SK-N-SH treated with all-trans-retinoic acid at 6 μM for 48 hours (cell line): ENCODE measurements around the gene BARHL1.

Experiments used
- ATAC-seq: fragments of 200-7000 bp; cut with Tn5 transposase; 3 replicates; pipeline ENCODE4 v1.9.1; 2020; ENCODE audit warnings: mild to moderate bottlenecking, moderate library complexity
- ARNTL ChIP-seq: fragments of 450-650 bp; formaldehyde crosslinking; IDR thresholded peaks from 2 replicates; pipeline ENCODE4 v1.5.0; 2020; ENCODE audit warnings: low read depth, mild to moderate bottlenecking, moderate library complexity, borderline replicate concordance
- BACH2 ChIP-seq: fragments of 250-450 bp; sonication (Bioruptor Pico); IDR thresholded peaks from 2 replicates; pipeline ENCODE4 v1.9.0; 2021; ENCODE audit warnings: mild to moderate bottlenecking, borderline replicate concordance
- CSDC2 ChIP-seq: fragments of 250-450 bp; sonication (Bioruptor Pico); IDR thresholded peaks from 2 replicates; pipeline ENCODE4 v1.5.0; 2020; ENCODE audit warnings: mild to moderate bottlenecking, moderate library complexity
- ESRRG ChIP-seq: fragments of 250-450 bp; sonication (Bioruptor Pico); IDR thresholded peaks from 2 replicates; pipeline ENCODE4 v1.6.1; 2021; ENCODE audit warnings: mild to moderate bottlenecking
- GLIS3 ChIP-seq: fragments of 250-450 bp; sonication (Bioruptor Pico); IDR thresholded peaks from 2 replicates; pipeline ENCODE4 v1.5.0; 2020; ENCODE audit warnings: mild to moderate bottlenecking, moderate library complexity
- ISL1 ChIP-seq: fragments of 250-450 bp; sonication (Bioruptor Pico); IDR thresholded peaks from 2 replicates; pipeline ENCODE4 v2.1.2; 2022; ENCODE audit warnings: mild to moderate bottlenecking, moderate library complexity
- OSR1 ChIP-seq: fragments of 250-450 bp; sonication (Bioruptor Pico); IDR thresholded peaks from 2 replicates; pipeline ENCODE4 v1.8.0; 2022; ENCODE audit warnings: moderate library complexity, mild to moderate bottlenecking, inconsistent platforms
- PPARA ChIP-seq: fragments of 250-450 bp; sonication (Bioruptor Pico); IDR thresholded peaks from 2 replicates; pipeline ENCODE4 v1.5.0; 2020; ENCODE audit warnings: mild to moderate bottlenecking, borderline replicate concordance
- RARB ChIP-seq: fragments of 250-450 bp; sonication (Bioruptor Pico); IDR thresholded peaks from 2 replicates; pipeline ENCODE4 v1.8.0; 2021; ENCODE audit warnings: mild to moderate bottlenecking, moderate library complexity
- SNAI2 ChIP-seq: fragments of 250-450 bp; sonication (Bioruptor Pico); IDR thresholded peaks from 2 replicates; pipeline ENCODE4 v1.5.0; 2020; ENCODE audit warnings: mild to moderate bottlenecking, moderate library complexity
- TCF4 ChIP-seq: fragments of 250-450 bp; sonication (Bioruptor Pico); IDR thresholded peaks from 2 replicates; pipeline ENCODE4 v1.8.0; 2021; ENCODE audit warnings: mild to moderate bottlenecking, moderate library complexity, borderline replicate concordance
- TOX ChIP-seq: fragments of 250-450 bp; sonication (Bioruptor Pico); IDR thresholded peaks from 2 replicates; pipeline ENCODE4 v1.8.0; 2021; ENCODE audit warnings: mild to moderate bottlenecking, moderate library complexity, borderline replicate concordance
- ZC3H10 ChIP-seq: fragments of 250-450 bp; sonication (Bioruptor Pico); IDR thresholded peaks from 2 replicates; pipeline ENCODE4 v1.5.1; 2021; ENCODE audit warnings: mild to moderate bottlenecking, moderate library complexity
- ZFP3 ChIP-seq: fragments of 250-450 bp; sonication (Bioruptor Pico); IDR thresholded peaks from 2 replicates; pipeline ENCODE4 v1.5.0; 2020; ENCODE audit warnings: mild to moderate bottlenecking, moderate library complexity
- ZFP30 ChIP-seq: fragments of 450-650 bp; formaldehyde crosslinking; IDR thresholded peaks from 2 replicates; pipeline ENCODE4 v1.5.0; 2022; ENCODE audit warnings: mild to moderate bottlenecking, moderate library complexity
- ZNF565 ChIP-seq: fragments of 450-650 bp; formaldehyde crosslinking; conservative IDR thresholded peaks from 2 replicates; pipeline ENCODE4 v1.5.0; 2020; ENCODE audit warnings: low read depth, mild to moderate bottlenecking, moderate library complexity
- ZNF70 ChIP-seq: fragments of 450-650 bp; formaldehyde crosslinking; IDR thresholded peaks from 2 replicates; pipeline ENCODE4 v1.5.0; 2020; ENCODE audit warnings: mild to moderate bottlenecking, moderate library complexity
- ZNF8 ChIP-seq: fragments of 450-650 bp; formaldehyde crosslinking; IDR thresholded peaks from 2 replicates; pipeline ENCODE4 v1.5.0; 2020; ENCODE audit warnings: mild to moderate bottlenecking, moderate library complexity
- TF ChIP-seq, protein P1 (sequence below): fragments of 250-450 bp; sonication (Bioruptor Pico); IDR thresholded peaks from 2 replicates; pipeline ENCODE4 v1.5.1; 2021; ENCODE audit warnings: mild to moderate bottlenecking, moderate library complexity
- TF ChIP-seq, protein P2 (sequence below): fragments of 250-450 bp; sonication (Bioruptor Pico); IDR thresholded peaks from 2 replicates; pipeline ENCODE4 v1.5.0; 2020; ENCODE audit warnings: mild to moderate bottlenecking, moderate library complexity
- TF ChIP-seq, protein P3 (sequence below): fragments of 250-450 bp; sonication (Bioruptor Pico); IDR thresholded peaks from 2 replicates; pipeline ENCODE4 v1.8.0; 2020; ENCODE audit warnings: mild to moderate bottlenecking, moderate library complexity, borderline replicate concordance
- TF ChIP-seq, protein P4 (sequence below): fragments of 250-450 bp; sonication (Bioruptor Pico); IDR thresholded peaks from 2 replicates; pipeline ENCODE4 v1.8.0; 2021; ENCODE audit warnings: low read depth, mild to moderate bottlenecking, moderate library complexity, borderline replicate concordance
- TF ChIP-seq, protein P5 (sequence below): fragments of 250-450 bp; sonication (Bioruptor Pico); IDR thresholded peaks from 2 replicates; pipeline ENCODE4 v1.5.1; 2020; ENCODE audit warnings: low read depth, mild to moderate bottlenecking, moderate library complexity

The BARHL1 gene

DNA sequence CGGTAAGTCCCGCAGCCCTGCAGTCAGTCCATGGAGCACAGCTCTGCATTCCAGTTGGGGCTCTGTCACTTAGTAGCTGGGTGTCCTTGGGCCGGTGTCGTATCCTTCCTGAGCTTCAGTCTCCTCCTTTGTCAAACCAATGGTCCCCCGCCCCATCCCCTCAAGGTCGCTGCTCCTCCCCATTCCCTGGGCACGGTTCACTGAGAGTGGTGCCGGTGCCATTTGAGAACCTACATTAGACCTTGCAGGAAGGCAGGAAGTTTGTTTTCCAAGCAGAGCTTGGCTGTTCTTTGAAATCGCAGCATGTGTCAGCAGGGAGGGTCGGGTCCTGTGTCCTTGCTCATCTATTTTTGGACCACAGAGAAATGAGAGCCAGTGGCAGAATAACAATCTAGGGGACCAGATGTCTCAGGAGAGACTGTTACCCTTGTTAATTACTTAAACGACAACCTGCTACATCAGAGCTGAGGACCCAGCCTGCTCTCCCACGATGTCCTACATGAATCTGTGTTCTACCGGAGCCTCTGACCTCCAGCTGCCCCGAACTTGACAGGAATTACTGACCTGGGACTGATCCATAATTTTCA lies 21.7 kb upstream of the BARHL1 start:
- no peak for ATAC-seq
- TF ChIP-seq, protein P1, sequence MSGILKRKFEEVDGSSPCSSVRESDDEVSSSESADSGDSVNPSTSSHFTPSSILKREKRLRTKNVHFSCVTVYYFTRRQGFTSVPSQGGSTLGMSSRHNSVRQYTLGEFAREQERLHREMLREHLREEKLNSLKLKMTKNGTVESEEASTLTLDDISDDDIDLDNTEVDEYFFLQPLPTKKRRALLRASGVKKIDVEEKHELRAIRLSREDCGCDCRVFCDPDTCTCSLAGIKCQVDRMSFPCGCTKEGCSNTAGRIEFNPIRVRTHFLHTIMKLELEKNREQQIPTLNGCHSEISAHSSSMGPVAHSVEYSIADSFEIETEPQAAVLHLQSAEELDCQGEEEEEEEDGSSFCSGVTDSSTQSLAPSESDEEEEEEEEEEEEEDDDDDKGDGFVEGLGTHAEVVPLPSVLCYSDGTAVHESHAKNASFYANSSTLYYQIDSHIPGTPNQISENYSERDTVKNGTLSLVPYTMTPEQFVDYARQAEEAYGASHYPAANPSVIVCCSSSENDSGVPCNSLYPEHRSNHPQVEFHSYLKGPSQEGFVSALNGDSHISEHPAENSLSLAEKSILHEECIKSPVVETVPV, result no peak
- TF ChIP-seq ZC3H10 (no peak), TCF4 (CRISPR knock-in tag) (no peak), ESRRG (CRISPR knock-in tag) (no peak), PPARA (CRISPR knock-in tag) (no peak), ZFP3 (no peak), BACH2 (CRISPR knock-in tag) (no peak), ISL1 (no peak), ARNTL (CRISPR knock-in tag) (no peak), SNAI2 (CRISPR knock-in tag) (no peak), OSR1 (CRISPR knock-in tag) (no peak), RARB (CRISPR knock-in tag) (no peak), ZFP30 (no peak), ZNF565 (no peak)
- TF ChIP-seq, protein P2, sequence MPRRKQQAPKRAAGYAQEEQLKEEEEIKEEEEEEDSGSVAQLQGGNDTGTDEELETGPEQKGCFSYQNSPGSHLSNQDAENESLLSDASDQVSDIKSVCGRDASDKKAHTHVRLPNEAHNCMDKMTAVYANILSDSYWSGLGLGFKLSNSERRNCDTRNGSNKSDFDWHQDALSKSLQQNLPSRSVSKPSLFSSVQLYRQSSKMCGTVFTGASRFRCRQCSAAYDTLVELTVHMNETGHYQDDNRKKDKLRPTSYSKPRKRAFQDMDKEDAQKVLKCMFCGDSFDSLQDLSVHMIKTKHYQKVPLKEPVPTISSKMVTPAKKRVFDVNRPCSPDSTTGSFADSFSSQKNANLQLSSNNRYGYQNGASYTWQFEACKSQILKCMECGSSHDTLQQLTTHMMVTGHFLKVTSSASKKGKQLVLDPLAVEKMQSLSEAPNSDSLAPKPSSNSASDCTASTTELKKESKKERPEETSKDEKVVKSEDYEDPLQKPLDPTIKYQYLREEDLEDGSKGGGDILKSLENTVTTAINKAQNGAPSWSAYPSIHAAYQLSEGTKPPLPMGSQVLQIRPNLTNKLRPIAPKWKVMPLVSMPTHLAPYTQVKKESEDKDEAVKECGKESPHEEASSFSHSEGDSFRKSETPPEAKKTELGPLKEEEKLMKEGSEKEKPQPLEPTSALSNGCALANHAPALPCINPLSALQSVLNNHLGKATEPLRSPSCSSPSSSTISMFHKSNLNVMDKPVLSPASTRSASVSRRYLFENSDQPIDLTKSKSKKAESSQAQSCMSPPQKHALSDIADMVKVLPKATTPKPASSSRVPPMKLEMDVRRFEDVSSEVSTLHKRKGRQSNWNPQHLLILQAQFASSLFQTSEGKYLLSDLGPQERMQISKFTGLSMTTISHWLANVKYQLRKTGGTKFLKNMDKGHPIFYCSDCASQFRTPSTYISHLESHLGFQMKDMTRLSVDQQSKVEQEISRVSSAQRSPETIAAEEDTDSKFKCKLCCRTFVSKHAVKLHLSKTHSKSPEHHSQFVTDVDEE, result no peak
- TF ChIP-seq, protein P3, sequence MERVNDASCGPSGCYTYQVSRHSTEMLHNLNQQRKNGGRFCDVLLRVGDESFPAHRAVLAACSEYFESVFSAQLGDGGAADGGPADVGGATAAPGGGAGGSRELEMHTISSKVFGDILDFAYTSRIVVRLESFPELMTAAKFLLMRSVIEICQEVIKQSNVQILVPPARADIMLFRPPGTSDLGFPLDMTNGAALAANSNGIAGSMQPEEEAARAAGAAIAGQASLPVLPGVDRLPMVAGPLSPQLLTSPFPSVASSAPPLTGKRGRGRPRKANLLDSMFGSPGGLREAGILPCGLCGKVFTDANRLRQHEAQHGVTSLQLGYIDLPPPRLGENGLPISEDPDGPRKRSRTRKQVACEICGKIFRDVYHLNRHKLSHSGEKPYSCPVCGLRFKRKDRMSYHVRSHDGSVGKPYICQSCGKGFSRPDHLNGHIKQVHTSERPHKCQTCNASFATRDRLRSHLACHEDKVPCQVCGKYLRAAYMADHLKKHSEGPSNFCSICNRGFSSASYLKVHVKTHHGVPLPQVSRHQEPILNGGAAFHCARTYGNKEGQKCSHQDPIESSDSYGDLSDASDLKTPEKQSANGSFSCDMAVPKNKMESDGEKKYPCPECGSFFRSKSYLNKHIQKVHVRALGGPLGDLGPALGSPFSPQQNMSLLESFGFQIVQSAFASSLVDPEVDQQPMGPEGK (CRISPR knock-in tag), result no peak

DNA sequence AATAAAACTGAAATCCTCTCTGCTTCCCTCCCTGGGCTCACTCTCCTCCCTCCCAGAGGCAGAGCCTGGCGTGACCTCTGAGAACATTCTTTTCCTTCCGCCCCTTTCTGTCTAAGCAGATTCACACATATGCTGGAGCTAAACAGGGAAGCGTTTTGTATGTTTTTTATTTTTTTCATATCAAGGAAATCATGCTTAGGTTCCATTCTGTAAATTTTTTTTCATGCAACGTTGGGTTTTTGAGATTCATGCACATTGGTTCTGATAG lies 20.2 kb upstream of the BARHL1 start:
- no peak for TF ChIP-seq OSR1 (CRISPR knock-in tag)
- TF ChIP-seq ESRRG (CRISPR knock-in tag), result no peak
- TF ChIP-seq ZNF8, result no peak
- no peak for TF ChIP-seq TCF4 (CRISPR knock-in tag)
- no peak for TF ChIP-seq ARNTL (CRISPR knock-in tag)
- no peak for TF ChIP-seq CSDC2
- no peak for TF ChIP-seq SNAI2 (CRISPR knock-in tag)
- TF ChIP-seq TOX (CRISPR knock-in tag), result no peak
- TF ChIP-seq ZC3H10, result no peak
- TF ChIP-seq ZNF70 (CRISPR knock-in tag), result no peak
- TF ChIP-seq, protein P4, sequence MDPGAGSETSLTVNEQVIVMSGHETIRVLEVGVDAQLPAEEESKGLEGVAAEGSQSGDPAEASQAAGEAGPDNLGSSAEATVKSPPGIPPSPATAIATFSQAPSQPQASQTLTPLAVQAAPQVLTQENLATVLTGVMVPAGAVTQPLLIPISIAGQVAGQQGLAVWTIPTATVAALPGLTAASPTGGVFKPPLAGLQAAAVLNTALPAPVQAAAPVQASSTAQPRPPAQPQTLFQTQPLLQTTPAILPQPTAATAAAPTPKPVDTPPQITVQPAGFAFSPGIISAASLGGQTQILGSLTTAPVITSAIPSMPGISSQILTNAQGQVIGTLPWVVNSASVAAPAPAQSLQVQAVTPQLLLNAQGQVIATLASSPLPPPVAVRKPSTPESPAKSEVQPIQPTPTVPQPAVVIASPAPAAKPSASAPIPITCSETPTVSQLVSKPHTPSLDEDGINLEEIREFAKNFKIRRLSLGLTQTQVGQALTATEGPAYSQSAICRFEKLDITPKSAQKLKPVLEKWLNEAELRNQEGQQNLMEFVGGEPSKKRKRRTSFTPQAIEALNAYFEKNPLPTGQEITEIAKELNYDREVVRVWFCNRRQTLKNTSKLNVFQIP (CRISPR knock-in tag), result no peak
- TF ChIP-seq, protein P1, result no peak
- TF ChIP-seq, protein P5, sequence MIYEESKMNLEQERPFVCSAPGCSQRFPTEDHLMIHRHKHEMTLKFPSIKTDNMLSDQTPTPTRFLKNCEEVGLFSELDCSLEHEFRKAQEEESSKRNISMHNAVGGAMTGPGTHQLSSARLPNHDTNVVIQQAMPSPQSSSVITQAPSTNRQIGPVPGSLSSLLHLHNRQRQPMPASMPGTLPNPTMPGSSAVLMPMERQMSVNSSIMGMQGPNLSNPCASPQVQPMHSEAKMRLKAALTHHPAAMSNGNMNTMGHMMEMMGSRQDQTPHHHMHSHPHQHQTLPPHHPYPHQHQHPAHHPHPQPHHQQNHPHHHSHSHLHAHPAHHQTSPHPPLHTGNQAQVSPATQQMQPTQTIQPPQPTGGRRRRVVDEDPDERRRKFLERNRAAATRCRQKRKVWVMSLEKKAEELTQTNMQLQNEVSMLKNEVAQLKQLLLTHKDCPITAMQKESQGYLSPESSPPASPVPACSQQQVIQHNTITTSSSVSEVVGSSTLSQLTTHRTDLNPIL, result no peak
- TF ChIP-seq GLIS3 (CRISPR knock-in tag), result no peak
- no peak for ATAC-seq
